Measurements from ENCODE around the gene GCLM.
A peak's percentile ranks its signal among the peaks of the same experiment; 100 is the strongest.

The GCLM gene

DNA sequence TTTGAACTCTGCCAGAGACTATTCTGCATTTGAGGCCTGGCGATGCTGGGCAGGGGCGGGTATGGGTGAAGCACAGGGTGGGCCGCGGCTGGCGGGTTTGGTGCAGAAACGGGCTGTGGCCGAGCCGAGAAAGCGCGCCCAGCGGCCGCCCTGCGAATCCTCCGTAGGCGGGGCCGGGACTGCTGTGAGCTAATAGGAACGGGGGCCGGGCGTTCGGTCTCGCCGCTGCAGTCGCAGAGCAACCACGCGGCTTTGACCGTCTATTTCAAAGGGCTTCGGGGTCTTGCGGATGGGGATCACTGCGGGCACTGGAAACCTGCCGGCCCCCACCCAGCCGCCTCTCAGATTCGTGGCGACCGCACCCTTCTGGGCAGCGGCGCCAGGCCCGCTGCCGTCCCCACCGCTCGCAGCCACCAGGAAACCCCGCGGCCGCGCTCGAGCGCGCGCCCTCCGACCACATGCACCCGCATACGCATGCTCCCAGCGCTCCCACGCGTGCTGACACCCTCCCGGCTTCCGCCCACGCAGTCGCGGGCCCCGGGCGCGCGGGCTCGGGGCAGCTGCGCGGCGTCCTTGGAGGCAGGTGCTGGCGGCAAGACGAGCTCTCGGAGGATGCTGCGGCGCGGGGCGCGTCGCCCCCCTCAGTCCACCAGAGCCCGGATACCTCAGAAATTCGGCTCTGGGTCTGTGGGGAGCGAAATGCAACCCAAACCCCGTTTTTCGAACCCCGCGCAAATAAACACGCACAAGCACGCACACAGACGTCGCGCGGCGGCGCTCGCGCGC, 62.8 kb downstream of the GCLM start:
- peak; percentile 57 for DNase-seq (ENCODE audit: low read depth)

DNA sequence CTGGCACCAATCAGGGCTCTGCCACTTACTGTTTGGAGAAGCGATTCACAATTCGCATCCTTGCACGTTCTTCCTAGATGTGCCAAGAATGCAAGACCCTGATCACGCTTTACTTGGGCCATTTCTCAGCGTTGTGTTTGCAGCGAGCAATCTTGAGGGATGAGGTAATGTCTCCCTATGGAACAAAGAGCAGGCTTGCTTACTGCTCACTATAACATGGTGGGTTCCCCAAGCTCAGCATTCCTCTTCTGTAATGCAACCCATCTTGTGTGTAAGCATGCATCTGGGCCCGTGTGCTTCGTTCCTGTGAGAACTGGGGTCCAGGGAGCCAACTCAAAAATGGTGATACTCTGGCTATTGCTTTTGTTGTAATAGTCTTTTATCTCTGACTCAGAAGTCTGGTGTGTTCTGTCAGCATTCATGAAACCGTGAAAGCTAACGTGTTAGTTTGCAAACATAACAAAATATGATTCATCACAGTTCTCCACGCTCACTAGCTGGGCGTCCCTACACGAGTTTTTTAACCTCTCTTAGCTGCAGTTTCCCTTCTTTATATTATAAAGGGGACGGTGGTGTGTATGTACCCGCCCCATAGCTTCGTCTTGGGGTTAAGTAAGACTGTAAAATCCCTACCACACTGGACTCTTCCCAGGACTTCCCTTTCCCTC, 63.6 kb downstream of the GCLM start:
- peak; percentile 70 for DNase-seq (ENCODE audit: low read depth)

DNA sequence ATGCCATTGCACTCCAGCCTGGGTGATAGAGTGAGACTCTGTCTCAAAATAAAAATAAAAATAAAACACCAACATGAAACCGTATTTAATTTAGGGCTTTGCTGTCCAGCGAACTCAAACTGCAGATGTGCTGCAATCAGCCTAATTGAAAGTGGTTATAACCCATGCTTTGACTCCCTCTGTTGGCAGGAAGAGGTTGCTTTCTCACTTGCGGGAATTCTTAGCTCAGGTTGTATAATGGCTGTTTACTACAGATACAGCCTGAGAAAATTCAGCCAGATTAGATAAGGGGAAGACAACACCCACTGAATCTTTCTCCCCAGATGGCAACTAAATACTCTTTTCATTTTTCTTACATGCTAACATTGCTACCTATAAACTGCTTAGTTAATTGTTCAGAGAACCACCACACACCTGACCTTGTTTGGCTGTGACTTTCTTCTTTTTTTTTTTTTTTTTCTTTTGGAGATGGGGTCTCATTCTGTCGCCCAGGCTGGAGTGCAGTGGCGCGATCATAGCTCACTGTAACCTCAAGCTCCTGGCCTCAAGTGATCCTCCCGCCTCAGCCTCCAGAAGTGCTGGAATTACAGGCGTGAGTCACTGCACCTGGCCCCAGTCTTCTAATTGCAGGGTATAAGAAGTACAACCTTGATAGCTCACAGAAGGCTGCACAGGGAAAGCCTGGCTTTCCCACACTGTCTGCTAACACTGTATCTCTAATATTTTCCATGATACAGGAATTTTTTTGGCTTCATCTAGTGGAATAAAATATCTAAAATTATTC, 64.8 kb downstream of the GCLM start:
- peak; percentile 75 for DNase-seq (ENCODE audit: low read depth)

- DNase-seq (ENCODE audit: low read depth), result no peak
Measured at GRCh38 chr1:93842750-93843500, 66.3 kb downstream of the GCLM start.

GRCh38 chr1:93841771-93842170, 67.5 kb downstream of the GCLM start:
- DNase-seq (ENCODE audit: low read depth), result no peak

DNA sequence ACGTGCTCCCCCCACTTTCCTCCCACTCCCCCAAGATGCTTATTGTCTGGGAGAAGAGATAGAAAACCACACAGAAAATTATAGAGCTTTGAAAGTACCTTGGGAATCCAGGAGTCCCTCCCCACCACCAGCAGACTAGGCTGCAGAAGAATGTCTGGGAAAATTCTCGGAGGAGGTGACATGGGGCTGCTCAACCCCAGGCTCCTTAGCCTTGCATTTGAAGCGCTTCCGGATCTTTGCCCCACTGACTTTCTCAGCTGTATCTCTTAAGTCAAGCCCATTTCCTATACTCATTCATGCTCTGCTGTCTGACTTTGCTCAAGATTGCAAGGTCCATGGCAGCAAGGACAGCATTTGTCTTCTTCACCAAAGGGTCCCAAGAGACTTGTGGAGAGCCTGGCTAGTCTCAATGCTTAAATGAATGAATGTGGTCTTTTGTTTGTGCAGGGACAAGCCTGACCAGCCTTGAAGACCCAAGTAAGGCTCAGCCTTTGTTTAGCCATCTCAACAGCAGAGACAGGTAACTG, 68.2 kb downstream of the GCLM start:
- DNase-seq (ENCODE audit: low read depth), result no peak

DNA sequence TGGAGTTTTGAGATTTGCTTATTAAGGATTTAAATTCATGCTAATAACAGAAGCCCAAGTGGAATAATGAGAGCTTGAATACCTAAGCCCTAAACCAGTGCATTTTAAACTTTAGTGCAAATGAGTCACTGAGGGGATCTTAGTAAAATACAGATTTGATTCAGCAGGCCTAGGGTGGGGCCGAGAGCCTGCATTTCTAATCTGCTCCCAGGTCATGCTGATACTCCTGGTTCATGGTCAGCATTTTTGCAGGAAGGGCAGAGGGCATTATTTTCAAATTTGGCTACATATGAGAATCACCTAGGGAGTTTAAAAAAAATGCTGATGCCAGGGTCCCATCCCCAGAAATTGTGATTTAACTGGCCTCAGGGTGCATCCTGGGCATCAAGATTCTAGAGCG, 69.5 kb downstream of the GCLM start:
- no peak for DNase-seq (ENCODE audit: low read depth)

GRCh38 chr1:93839307-93839706, 69.9 kb downstream of the GCLM start:
- peak; percentile 51 for DNase-seq (ENCODE audit: low read depth)

- DNase-seq (ENCODE audit: low read depth), result no peak
Measured at GRCh38 chr1:93837961-93838360, 71.3 kb downstream of the GCLM start.

Data from fibroblast of the conjunctiva (primary cell).